ENCODE data around the gene ZNF865. TPM values are rescaled to one million over a fixed set of nuclear protein-coding genes. Genes with fewer than 3 reads are reported as not detected.

The ZNF865 gene
- total and polyA plus RNA-seq, 2 of the 4 experiments (the other 2 are of a cell fraction), result under 0.01 to 4.6 TPM

DNA sequence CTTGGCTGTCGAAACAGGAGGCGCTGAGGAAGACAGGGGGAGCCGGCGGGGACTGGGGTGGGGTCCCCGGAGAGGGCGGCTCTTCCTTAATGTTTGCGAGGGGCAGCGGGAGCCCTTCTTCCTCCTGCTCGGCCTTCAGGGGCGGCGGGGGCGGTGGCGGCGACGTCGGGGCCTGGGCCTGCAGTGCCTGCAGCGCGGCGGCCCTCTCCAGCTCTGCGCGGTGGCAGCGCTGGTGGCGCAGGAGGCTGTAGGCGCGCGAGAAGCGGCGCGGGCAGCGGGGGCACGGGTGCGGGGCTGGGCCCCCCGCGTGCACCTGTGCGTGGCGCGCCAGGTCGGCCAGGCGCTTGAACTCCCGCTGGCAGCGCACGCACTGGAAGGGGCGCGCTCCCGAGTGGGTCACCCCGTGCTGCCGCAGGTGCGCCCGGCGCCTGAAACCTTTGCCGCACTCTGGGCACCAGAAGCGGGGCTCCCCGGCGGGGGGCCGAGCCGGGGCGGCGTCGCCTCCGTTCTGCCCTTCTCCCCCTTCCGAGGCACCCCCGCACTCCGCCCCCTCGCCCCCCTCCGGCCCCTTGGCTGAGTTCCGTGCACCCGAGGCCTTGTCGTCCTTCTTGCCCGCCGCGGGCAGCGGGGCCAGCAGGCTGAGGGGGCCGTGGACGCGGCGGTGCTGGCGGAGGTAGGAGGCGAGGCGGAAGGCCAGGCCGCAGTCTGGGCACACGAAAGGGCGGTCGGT is 27.3 kb upstream of the ZNF865 start:
- dilution Hi-C loops (cut with HindIII; ENCODE audit: low sequenced_read_pairs, unreplicated experiment) (no loop called here), intact Hi-C loops (cut with micrococcal nuclease) (no loop called here), in situ Hi-C loops (cut with MboI; ENCODE audit: low sequenced_read_pairs) (no loop called here)
- Histone ChIP-seq H2BK20ac (ENCODE audit: low read depth, low read length) (no peak overlapping the region), H2AK5ac (ENCODE audit: low read depth, low read length) (no peak overlapping the region), H2BK15ac (ENCODE audit: low read depth, low read length) (no peak overlapping the region), H3K4me1 (ENCODE audit: control insufficient read depth, insufficient read depth, low read length) (peaks cover 4% of the 10 kb centered on the region; the same call in 1 of the 2 replicates), H4K5ac (ENCODE audit: low read depth, low read length) (no peak overlapping the region), H3K18ac (ENCODE audit: low read depth, low read length) (no peak overlapping the region), H2BK5ac (ENCODE audit: low read depth, low read length, poor library complexity, severe bottlenecking) (no peak overlapping the region), H4K91ac (ENCODE audit: insufficient read depth, low read depth, low read length) (no peak overlapping the region), H2AFZ (replicated peaks; ENCODE audit: low read length, poor library complexity) (no peak overlapping the region), H3K56ac (ENCODE audit: extremely low read depth, insufficient read depth, low read length) (no peak overlapping the region), H4K20me1 (ENCODE audit: insufficient read depth, low read length) (no peaks in the 10 kb centered on the region; the same call in 1 of the 2 replicates), H3K4me2 (ENCODE audit: low read depth, low read length) (no peak overlapping the region), H3K27ac (ENCODE audit: insufficient read depth, low read length) (no peak overlapping the region), H3K23ac (ENCODE audit: low read depth, low read length) (no peak overlapping the region), H2BK120ac (ENCODE audit: low read depth, low read length) (no peak overlapping the region), H3K9me1 (ENCODE audit: insufficient read depth, low read length) (peaks cover 7% of the 10 kb centered on the region), H3K4me3 (ENCODE audit: insufficient read depth, low read depth, low read length) (no peak overlapping the region), H3K9me3 (ENCODE audit: control insufficient read depth, insufficient read depth, low read length) (no peaks in the 10 kb centered on the region), H3K27me3 (ENCODE audit: control insufficient read depth, insufficient read depth, low read length) (no peaks in the 10 kb centered on the region), H3K4ac (ENCODE audit: low read depth, low read length) (no peak overlapping the region), H3K14ac (replicated peaks; ENCODE audit: low read depth, low read length) (no peak overlapping the region), H3K36me3 (ENCODE audit: control insufficient read depth, insufficient read depth, low read length) (peaks cover 14% of the 10 kb centered on the region), H2AK9ac (replicated peaks; ENCODE audit: low read depth, low read length, poor library complexity) (no peak overlapping the region), H3K79me1 (ENCODE audit: low read depth in 1 of 2, low read length in 2 of 2) (peaks cover 8 to 26% of the 10 kb centered on the region in 2 experiments), H3K9ac (ENCODE audit: low read depth, low read length) (no peak overlapping the region), H4K8ac (ENCODE audit: low read depth in 2 of 2, low read length in 2 of 2) (no peak overlapping the region)
- ChIA-PET CTCF (no interaction called here), POLR2A (ENCODE audit: unreplicated experiment) (no interaction called here)
- TF ChIP-seq CEBPB (IDR thresholded peaks at IDR 0.05; ENCODE audit: low read depth, low read length), result no peak
- TF ChIP-seq CHD1 (IDR thresholded peaks at IDR 0.05; ENCODE audit: low read depth, low read length), result no peak
- TF ChIP-seq SMC3 (IDR thresholded peaks at IDR 0.05; ENCODE audit: low read depth, low read length), result no peak
- no peak for TF ChIP-seq BHLHE40 (IDR thresholded peaks at IDR 0.05; ENCODE audit: low read depth, low read length)
- TF ChIP-seq MAZ (IDR thresholded peaks at IDR 0.05; ENCODE audit: borderline replicate concordance, low read depth, low read length), result no peak
- no peak for TF ChIP-seq NFE2L2 (IDR thresholded peaks at IDR 0.05; ENCODE audit: low read depth, low read length)
- no peak for TF ChIP-seq RAD21 (IDR thresholded peaks at IDR 0.05; ENCODE audit: low read length)
- TF ChIP-seq, protein P1, sequence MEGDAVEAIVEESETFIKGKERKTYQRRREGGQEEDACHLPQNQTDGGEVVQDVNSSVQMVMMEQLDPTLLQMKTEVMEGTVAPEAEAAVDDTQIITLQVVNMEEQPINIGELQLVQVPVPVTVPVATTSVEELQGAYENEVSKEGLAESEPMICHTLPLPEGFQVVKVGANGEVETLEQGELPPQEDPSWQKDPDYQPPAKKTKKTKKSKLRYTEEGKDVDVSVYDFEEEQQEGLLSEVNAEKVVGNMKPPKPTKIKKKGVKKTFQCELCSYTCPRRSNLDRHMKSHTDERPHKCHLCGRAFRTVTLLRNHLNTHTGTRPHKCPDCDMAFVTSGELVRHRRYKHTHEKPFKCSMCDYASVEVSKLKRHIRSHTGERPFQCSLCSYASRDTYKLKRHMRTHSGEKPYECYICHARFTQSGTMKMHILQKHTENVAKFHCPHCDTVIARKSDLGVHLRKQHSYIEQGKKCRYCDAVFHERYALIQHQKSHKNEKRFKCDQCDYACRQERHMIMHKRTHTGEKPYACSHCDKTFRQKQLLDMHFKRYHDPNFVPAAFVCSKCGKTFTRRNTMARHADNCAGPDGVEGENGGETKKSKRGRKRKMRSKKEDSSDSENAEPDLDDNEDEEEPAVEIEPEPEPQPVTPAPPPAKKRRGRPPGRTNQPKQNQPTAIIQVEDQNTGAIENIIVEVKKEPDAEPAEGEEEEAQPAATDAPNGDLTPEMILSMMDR (conservative IDR thresholded peaks at IDR 0.05; ENCODE audit: low read depth, low read length), result no peak
- TF ChIP-seq, protein P2, sequence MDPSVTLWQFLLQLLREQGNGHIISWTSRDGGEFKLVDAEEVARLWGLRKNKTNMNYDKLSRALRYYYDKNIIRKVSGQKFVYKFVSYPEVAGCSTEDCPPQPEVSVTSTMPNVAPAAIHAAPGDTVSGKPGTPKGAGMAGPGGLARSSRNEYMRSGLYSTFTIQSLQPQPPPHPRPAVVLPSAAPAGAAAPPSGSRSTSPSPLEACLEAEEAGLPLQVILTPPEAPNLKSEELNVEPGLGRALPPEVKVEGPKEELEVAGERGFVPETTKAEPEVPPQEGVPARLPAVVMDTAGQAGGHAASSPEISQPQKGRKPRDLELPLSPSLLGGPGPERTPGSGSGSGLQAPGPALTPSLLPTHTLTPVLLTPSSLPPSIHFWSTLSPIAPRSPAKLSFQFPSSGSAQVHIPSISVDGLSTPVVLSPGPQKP (IDR thresholded peaks at IDR 0.05; ENCODE audit: borderline replicate concordance, low read depth, low read length), result no peak
- TF ChIP-seq, protein P3, sequence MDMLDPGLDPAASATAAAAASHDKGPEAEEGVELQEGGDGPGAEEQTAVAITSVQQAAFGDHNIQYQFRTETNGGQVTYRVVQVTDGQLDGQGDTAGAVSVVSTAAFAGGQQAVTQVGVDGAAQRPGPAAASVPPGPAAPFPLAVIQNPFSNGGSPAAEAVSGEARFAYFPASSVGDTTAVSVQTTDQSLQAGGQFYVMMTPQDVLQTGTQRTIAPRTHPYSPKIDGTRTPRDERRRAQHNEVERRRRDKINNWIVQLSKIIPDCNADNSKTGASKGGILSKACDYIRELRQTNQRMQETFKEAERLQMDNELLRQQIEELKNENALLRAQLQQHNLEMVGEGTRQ (IDR thresholded peaks at IDR 0.05; ENCODE audit: low read depth, low read length), result no peak
- no peak for TF ChIP-seq FOS (IDR thresholded peaks at IDR 0.05; ENCODE audit: low read depth, low read length)
- TF ChIP-seq MXI1 (IDR thresholded peaks at IDR 0.05; ENCODE audit: borderline replicate concordance, low read depth, low read length), result no peak
- TF ChIP-seq RCOR1 (IDR thresholded peaks at IDR 0.05; ENCODE audit: insufficient replicate concordance, low read length), result no peak
- no peak for TF ChIP-seq MAFK (IDR thresholded peaks at IDR 0.05; ENCODE audit: low read depth, low read length)
- no peak for TF ChIP-seq RFX5 (IDR thresholded peaks at IDR 0.05; ENCODE audit: low read depth, low read length)
- no peak for TF ChIP-seq POLR2A (IDR thresholded peaks at IDR 0.05; ENCODE audit: low read depth, low read length)
- BruUV-seq (replicated peaks), result no TSS peak
- ATAC-seq (ENCODE audit: low read depth), result no peak
- no peak for DNase-seq
- WGBS, 2 experiments (ENCODE audit: extremely low coverage in 2 of 2, insufficient read length in 1 of 2), result 96% methylated on average over 33 of the region's 83 CpGs; no CpG with 5 or more reads in 1 of the 2 experiments

Data from IMR-90 (cell line).